ENCODE data around the gene RPS29.

DNA sequence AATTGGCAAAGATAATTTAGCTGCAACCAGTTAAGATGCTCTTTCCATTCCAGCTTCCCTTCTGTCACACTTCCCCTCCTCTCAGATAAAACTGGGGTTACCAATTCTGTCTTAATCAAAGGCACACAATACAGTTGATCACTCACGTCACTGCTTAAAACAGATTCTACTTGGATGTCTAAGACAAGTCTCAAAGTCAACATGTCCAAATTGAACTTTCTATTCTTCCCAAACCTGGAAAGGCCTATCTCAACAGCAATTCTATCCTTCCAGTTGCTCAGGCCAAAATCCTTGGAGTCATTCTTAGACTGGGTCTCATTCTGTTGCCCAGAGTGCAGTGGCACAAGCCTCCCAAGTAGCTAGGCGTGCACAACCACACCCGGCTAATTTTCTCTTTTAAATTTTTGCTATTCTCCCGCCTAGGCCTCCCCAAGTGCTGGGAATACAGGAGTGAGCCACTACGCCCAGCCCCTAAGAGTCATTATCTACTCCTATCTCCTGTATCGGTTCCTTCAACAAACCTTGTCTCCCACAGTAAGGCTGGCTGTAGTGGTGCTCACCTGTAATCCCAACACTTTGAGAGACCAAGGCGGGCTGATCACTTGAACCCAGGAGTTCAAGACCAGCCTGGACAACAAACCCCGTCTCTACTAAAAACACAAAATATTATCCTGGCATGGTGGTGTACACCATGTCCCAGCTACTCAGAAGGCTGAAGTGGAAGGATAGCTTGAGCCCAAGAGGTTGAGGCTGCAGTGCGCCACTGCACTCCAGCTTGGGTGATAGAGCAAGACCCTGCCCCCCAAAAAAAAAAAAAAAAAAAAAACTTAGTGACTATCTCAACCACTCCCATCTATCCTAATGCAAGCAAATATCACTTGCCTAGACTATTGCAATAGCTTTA lies 4.7 kb downstream of the RPS29 start:
- TF ChIP-seq, protein P1, sequence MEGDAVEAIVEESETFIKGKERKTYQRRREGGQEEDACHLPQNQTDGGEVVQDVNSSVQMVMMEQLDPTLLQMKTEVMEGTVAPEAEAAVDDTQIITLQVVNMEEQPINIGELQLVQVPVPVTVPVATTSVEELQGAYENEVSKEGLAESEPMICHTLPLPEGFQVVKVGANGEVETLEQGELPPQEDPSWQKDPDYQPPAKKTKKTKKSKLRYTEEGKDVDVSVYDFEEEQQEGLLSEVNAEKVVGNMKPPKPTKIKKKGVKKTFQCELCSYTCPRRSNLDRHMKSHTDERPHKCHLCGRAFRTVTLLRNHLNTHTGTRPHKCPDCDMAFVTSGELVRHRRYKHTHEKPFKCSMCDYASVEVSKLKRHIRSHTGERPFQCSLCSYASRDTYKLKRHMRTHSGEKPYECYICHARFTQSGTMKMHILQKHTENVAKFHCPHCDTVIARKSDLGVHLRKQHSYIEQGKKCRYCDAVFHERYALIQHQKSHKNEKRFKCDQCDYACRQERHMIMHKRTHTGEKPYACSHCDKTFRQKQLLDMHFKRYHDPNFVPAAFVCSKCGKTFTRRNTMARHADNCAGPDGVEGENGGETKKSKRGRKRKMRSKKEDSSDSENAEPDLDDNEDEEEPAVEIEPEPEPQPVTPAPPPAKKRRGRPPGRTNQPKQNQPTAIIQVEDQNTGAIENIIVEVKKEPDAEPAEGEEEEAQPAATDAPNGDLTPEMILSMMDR (IDR thresholded peaks at IDR 0.05): no peak
- no peak for TF ChIP-seq POLR2A (IDR thresholded peaks at IDR 0.05)
- no peak for TF ChIP-seq POLR2AphosphoS5 (IDR thresholded peaks at IDR 0.05)
